Upper lobe of right lung (tissue), 1 donor: ENCODE measurements around the gene RAD9A. TPM values are rescaled to one million over a fixed set of nuclear protein-coding genes. Genes with fewer than 3 reads are reported as not detected.

Experiments
- ATAC-seq: fragments of 200-7000 bp; cut with Tn5 transposase; one replicate; pipeline ENCODE4 v1.9.1; 2020; ENCODE audit warnings: mild to moderate bottlenecking, moderate library complexity
- DNase-seq: peaks from one replicate; pipeline ENCODE4 v3.0.0-alpha.2; 2020
- H3K27ac ChIP-seq: fragments of 200-600 bp; one replicate; pipeline ENCODE4 v1.8.0; 2022
- H3K27me3 ChIP-seq: fragments of 200-600 bp; one replicate; pipeline ENCODE4 v1.8.0; 2022; ENCODE audit warnings: mild to moderate bottlenecking
- H3K36me3 ChIP-seq: fragments of 200-600 bp; one replicate; pipeline ENCODE4 v1.8.0; 2022
- H3K4me1 ChIP-seq: fragments of 200-600 bp; one replicate; pipeline ENCODE4 v1.8.0; 2022
- H3K4me3 ChIP-seq: fragments of 200-600 bp; one replicate; pipeline ENCODE4 v1.8.0; 2022; ENCODE audit warnings: mild to moderate bottlenecking
- H3K9me3 ChIP-seq: fragments of 200-600 bp; one replicate; pipeline ENCODE4 v1.8.0; 2022
- CTCF ChIP-seq: fragments of 200-600 bp; IDR thresholded peaks from one replicate; pipeline ENCODE4 v1.8.0; 2022; ENCODE audit warnings: antibody characterized with exemption
- intact Hi-C: fragments of 100-400 bp; cut with DNase I; formaldehyde crosslinking; loops from one replicate; pipeline ENCODE4 v1.11.0; 2022
- total RNA-seq: library from RNA; stranded (reverse); fragmentation: NEBNext Ultra II Directional; extraction: Animal tissue kit (Norgen Biotek cat#: 25700); gene quantifications from one replicate; pipeline ENCODE4 v1.2.1, GENCODE V29; 2021
- donor health status: DM: no; HTN: yes; CAD: no; lungs with severe emphysema.

The RAD9A gene
- total RNA-seq, 1 donor from 2014 or later = 20.7 TPM

GRCh38 chr11:67436459-67437081, 44.8 kb downstream of the RAD9A start:
- no peak for TF ChIP-seq CTCF
- peak; percentile 2 for ATAC-seq
- peak overlapping the region; percentile 40 for H3K4me3 ChIP-seq
- peaks cover 3% of the 10 kb centered on the region for H3K4me1 ChIP-seq
- intact Hi-C loops = no loop called here
- no peaks in the 10 kb centered on the region for H3K27me3 ChIP-seq
- DNase-seq = no peak
- H3K27ac ChIP-seq = peak overlapping the region; percentile 65
- peaks cover 58% of the 10 kb centered on the region for H3K36me3 ChIP-seq
- no peaks in the 10 kb centered on the region for H3K9me3 ChIP-seq

- H3K4me1 ChIP-seq = peaks cover 9% of the 10 kb centered on the region
- H3K27me3 ChIP-seq = no peaks in the 10 kb centered on the region
- TF ChIP-seq CTCF = no peak
- DNase-seq (no peak), ATAC-seq (peak; percentile 8)
- H3K4me3 ChIP-seq = peak within 1 kb of the TSS; percentile 40
- H3K27ac ChIP-seq = peak within 1 kb of the TSS; percentile 65
- intact Hi-C loops = no loop called here
- peaks cover 53% of the 10 kb centered on the region for H3K36me3 ChIP-seq
- H3K9me3 ChIP-seq = no peaks in the 10 kb centered on the region
These were observed 45.5 kb downstream of the RAD9A start, which contains the start of gene PTPRCAP for GRCh38 chr11:67437082-67437808. Gene PTPRCAP, minus strand, starts transcription at chr11:67437682. Its CDS starts 63 bp downstream, at chr11:67437619.

GRCh38 chr11:67437809-67438157, 46.0 kb downstream of the RAD9A start:
- ATAC-seq (no peak), DNase-seq (no peak)
- TF ChIP-seq CTCF = no peak
- H3K4me1 ChIP-seq = peaks cover 15% of the 10 kb centered on the region
- H3K9me3 ChIP-seq = no peaks in the 10 kb centered on the region
- H3K27me3 ChIP-seq = no peaks in the 10 kb centered on the region
- peaks cover 48% of the 10 kb centered on the region for H3K36me3 ChIP-seq
- intact Hi-C loops = no loop called here
- H3K4me3 ChIP-seq = peak overlapping the region; percentile 40
- H3K27ac ChIP-seq = peak overlapping the region; percentile 65

- peaks cover 42% of the 10 kb centered on the region for H3K36me3 ChIP-seq
- TF ChIP-seq CTCF = no peak
- H3K27ac ChIP-seq = peak overlapping the region; percentile 65
- H3K4me3 ChIP-seq = peak overlapping the region; percentile 40
- peaks cover 17% of the 10 kb centered on the region for H3K4me1 ChIP-seq
- DNase-seq (no peak), ATAC-seq (no peak)
- no peaks in the 10 kb centered on the region for H3K27me3 ChIP-seq
- intact Hi-C loops = no loop called here
- H3K9me3 ChIP-seq = no peaks in the 10 kb centered on the region
These were observed 46.5 kb downstream of the RAD9A start for GRCh38 chr11:67438158-67438902.

- peaks cover 19% of the 10 kb centered on the region for H3K4me1 ChIP-seq
These were observed 47.8 kb downstream of the RAD9A start for GRCh38 chr11:67439321-67440228.

More at GRCh38 chr11:67439321-67440228, 47.8 kb downstream of the RAD9A start:
- Histone ChIP-seq H3K9me3 (no peaks in the 10 kb centered on the region), H3K36me3 (peaks cover 30% of the 10 kb centered on the region), H3K4me3 (no peak overlapping the region), H3K27ac (peak overlapping the region; percentile 65), H3K27me3 (no peaks in the 10 kb centered on the region)
- DNase-seq (no peak), ATAC-seq (peak; percentile 3)
- no peak for TF ChIP-seq CTCF
- intact Hi-C loops = no loop called here
